ENCODE data around the gene TTC33. TPM values are rescaled to one million over a fixed set of nuclear protein-coding genes. Genes with fewer than 3 reads are reported as not detected.

TTC33 gene
- total and polyA plus RNA-seq, 2 donors (not counting 1 experiment from before 2014, with no cell fraction given): 2.1 to 15.8 TPM

DNA sequence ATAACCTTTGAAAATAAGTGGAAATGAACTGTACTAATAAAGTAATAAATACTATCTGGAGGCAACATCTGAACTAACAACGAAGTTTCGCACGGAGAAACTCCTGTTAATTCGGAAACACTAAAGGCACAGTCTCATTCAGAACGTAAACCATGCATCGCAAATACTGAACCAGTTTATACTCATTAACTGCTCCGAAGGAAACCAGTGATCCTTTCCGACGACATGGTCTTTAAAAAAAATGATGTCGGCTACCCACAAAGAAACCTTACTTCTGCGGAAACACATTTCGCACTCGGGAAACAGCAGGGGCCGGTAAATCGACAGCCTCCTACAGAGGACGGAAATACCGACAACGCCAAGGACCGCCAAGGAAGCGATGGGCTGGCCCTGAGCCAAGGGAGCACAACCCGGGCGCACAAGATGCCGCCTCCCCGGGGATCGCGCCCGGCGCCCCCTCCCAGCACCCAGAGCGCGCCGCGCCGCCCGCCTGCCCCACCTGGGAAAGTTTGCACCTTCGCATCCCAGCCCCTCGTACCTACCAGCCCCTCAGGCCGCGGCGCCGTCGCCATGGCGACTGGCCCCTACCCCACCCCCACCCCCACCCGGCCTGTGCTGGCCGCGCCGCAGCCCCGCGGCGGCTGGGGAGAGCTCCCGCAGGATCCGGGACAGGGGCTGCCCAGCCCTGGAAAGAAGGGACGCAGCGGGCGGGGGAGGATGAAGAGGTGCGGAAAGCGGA lies 41.7 kb upstream of the TTC33 start:
- DNase-seq (peak; percentile 78), ATAC-seq (ENCODE audit: low read depth) (peak; percentile 39)
- WGBS (ENCODE audit: insufficient coverage): under 1% methylated on average over 54 of the region's 56 CpGs
- TF ChIP-seq, protein P1, sequence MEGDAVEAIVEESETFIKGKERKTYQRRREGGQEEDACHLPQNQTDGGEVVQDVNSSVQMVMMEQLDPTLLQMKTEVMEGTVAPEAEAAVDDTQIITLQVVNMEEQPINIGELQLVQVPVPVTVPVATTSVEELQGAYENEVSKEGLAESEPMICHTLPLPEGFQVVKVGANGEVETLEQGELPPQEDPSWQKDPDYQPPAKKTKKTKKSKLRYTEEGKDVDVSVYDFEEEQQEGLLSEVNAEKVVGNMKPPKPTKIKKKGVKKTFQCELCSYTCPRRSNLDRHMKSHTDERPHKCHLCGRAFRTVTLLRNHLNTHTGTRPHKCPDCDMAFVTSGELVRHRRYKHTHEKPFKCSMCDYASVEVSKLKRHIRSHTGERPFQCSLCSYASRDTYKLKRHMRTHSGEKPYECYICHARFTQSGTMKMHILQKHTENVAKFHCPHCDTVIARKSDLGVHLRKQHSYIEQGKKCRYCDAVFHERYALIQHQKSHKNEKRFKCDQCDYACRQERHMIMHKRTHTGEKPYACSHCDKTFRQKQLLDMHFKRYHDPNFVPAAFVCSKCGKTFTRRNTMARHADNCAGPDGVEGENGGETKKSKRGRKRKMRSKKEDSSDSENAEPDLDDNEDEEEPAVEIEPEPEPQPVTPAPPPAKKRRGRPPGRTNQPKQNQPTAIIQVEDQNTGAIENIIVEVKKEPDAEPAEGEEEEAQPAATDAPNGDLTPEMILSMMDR (IDR thresholded peaks at IDR 0.05): no peak
- no peak for TF ChIP-seq EZH2 (IDR thresholded peaks at IDR 0.05; ENCODE audit: borderline replicate concordance, insufficient read depth, low read depth, low read length, poor library complexity, severe bottlenecking)
- CTCF ChIA-PET: interaction anchor here (0.6 to 1.3 kb wide), 3 partner anchors 9 to 41 kb away, joined by 3 read pairs; partner anchors contain the start of gene TTC33
- Mint-ChIP-seq H3K27ac (peak overlapping the region; percentile 94), H3K9me3 (ENCODE audit: insufficient read depth) (no peaks in the 10 kb centered on the region), H3K27me3 (no peaks in the 10 kb centered on the region), H3K4me3 (peak overlapping the region; percentile 82), H3K4me1 (peaks cover 42% of the 10 kb centered on the region)
- Histone ChIP-seq H3K9ac (ENCODE audit: low read length) (peak overlapping the region; percentile 91), H3K79me2 (ENCODE audit: control insufficient read depth, insufficient read depth, low read length) (peaks cover 56% of the 10 kb centered on the region), H3K36me3 (replicated peaks in 1 of 2; ENCODE audit: control extremely low read depth in 1 of 2, control insufficient read depth in 1 of 2, extremely low read depth in 1 of 2, insufficient read depth in 2 of 2, low read length in 1 of 2) (peaks cover 1 to 3% of the 10 kb centered on the region in 2 experiments), H3K4me3 (ENCODE audit: control extremely low read depth in 1 of 5, extremely low read depth in 1 of 5, insufficient read depth in 1 of 5, low read depth in 2 of 5, low read length in 4 of 5) (peak overlapping the region; percentile 57 to 98 (median 82)), H3K4me2 (replicated peaks; ENCODE audit: low read depth, low read length, poor library complexity, severe bottlenecking) (peak overlapping the region; percentile 75), H3K9me3 (ENCODE audit: control extremely low read depth in 1 of 3, control insufficient read depth in 2 of 3, insufficient read depth in 1 of 3, low read length in 2 of 3) (no peaks in the 10 kb centered on the region), H2AFZ (ENCODE audit: insufficient read depth, low read depth, low read length, poor library complexity, severe bottlenecking) (peak overlapping the region; percentile 95), H4K20me1 (ENCODE audit: control insufficient read depth, insufficient read depth, low read length, poor library complexity, severe bottlenecking) (peaks cover 27% of the 10 kb centered on the region), H3K4me1 (ENCODE audit: control insufficient read depth in 2 of 2, insufficient read depth in 2 of 2, low read length in 2 of 2) (peaks cover 15 to 23% of the 10 kb centered on the region in 2 donors), H3K27ac (ENCODE audit: low read length in 2 of 2) (peak overlapping the region; percentile 82 to 83), H3K27me3 (replicated peaks in 1 of 4; ENCODE audit: control extremely low read depth in 1 of 4, control insufficient read depth in 3 of 4, insufficient read depth in 4 of 4, low read length in 3 of 4) (no peaks in the 10 kb centered on the region)
- intact Hi-C loops (cut with micrococcal nuclease): loop anchor here (1.0 kb wide), 4 partner anchors 38 to 1723 kb away; partner anchors contain the start of genes FBXO4, RICTOR, RPL37 and TTC33
- POLR2A ChIA-PET: interaction anchor here (1.1 to 1.5 kb wide), 4 partner anchors 35 to 59 kb away, joined by 3 to 5 read pairs (median 4); partner anchors contain the start of gene RPL37

DNA sequence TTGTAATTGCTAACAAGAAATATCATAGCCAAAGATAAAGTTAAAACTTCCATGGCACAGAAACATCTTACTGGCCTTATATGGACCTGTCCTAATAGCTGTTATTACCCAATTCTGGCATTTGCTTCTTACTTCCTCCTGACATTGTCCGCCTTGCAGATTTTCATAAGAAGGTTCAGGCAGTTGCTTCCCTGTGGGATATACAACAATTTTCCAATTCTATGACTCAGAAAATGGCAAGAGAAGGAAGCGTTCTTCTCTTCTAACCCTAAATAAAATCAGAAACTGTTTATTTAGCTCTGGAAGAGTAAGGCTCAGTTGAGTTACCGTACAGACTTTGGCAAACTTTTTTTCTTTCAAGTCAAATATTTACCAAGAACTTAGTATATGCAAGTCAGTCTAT lies 40.7 kb upstream of the TTC33 start:
- peak overlapping the region in 2 of 5 experiments; percentile 54 to 82 for H3K4me3 ChIP-seq (ENCODE audit: control extremely low read depth in 1 of 5, extremely low read depth in 1 of 5, insufficient read depth in 1 of 5, low read depth in 2 of 5, low read length in 4 of 5)

More for the DNA sequence above, 40.7 kb upstream of the TTC33 start:
- Histone ChIP-seq H3K27me3 (replicated peaks in 1 of 4; ENCODE audit: control extremely low read depth in 1 of 4, control insufficient read depth in 3 of 4, insufficient read depth in 4 of 4, low read length in 3 of 4) (no peaks in the 10 kb centered on the region), H3K36me3 (replicated peaks in 1 of 2; ENCODE audit: control extremely low read depth in 1 of 2, control insufficient read depth in 1 of 2, extremely low read depth in 1 of 2, insufficient read depth in 2 of 2, low read length in 1 of 2) (peaks cover 1 to 3% of the 10 kb centered on the region in 2 experiments), H3K4me1 (ENCODE audit: control insufficient read depth in 2 of 2, insufficient read depth in 2 of 2, low read length in 2 of 2) (peaks cover 15 to 23% of the 10 kb centered on the region in 2 donors), H3K79me2 (ENCODE audit: control insufficient read depth, insufficient read depth, low read length) (peaks cover 65% of the 10 kb centered on the region), H4K20me1 (ENCODE audit: control insufficient read depth, insufficient read depth, low read length, poor library complexity, severe bottlenecking) (peaks cover 36% of the 10 kb centered on the region), H3K27ac (ENCODE audit: low read length in 2 of 2) (no peak overlapping the region), H3K9ac (ENCODE audit: low read length) (no peak overlapping the region), H3K9me3 (ENCODE audit: control extremely low read depth in 1 of 3, control insufficient read depth in 2 of 3, insufficient read depth in 1 of 3, low read length in 2 of 3) (no peaks in the 10 kb centered on the region), H2AFZ (ENCODE audit: insufficient read depth, low read depth, low read length, poor library complexity, severe bottlenecking) (no peak overlapping the region), H3K4me2 (replicated peaks; ENCODE audit: low read depth, low read length, poor library complexity, severe bottlenecking) (peak overlapping the region; percentile 75)
- ATAC-seq (ENCODE audit: low read depth): no peak
- peak overlapping the region; percentile 80 for H3K27ac Mint-ChIP-seq
- ChIA-PET POLR2A (no interaction called here), CTCF (interaction anchor here (0.9 to 1.3 kb wide), 2 partner anchors 8 to 36 kb away, joined by 3 to 4 read pairs; no protein-coding TSS in a partner anchor)
- no CpG with 5 or more reads among the region's 3 CpGs for WGBS (ENCODE audit: insufficient coverage)
- no peaks in the 10 kb centered on the region for H3K27me3 Mint-ChIP-seq
- peak; percentile 12 for DNase-seq
- TF ChIP-seq, protein P1 (IDR thresholded peaks at IDR 0.05): no peak
- TF ChIP-seq EZH2 (IDR thresholded peaks at IDR 0.05; ENCODE audit: borderline replicate concordance, insufficient read depth, low read depth, low read length, poor library complexity, severe bottlenecking): no peak
- H3K9me3 Mint-ChIP-seq (ENCODE audit: insufficient read depth): no peaks in the 10 kb centered on the region
- H3K4me3 Mint-ChIP-seq: peak overlapping the region; percentile 82
- intact Hi-C loops (cut with micrococcal nuclease): no loop called here
- peaks cover 50% of the 10 kb centered on the region for H3K4me1 Mint-ChIP-seq
